Kidney (tissue), 22 donors: ENCODE results near the gene HMGA1. TPM values are rescaled to one million over a fixed set of nuclear protein-coding genes. Genes with fewer than 3 reads are reported as not detected.

ENCODE experiments used
- DNase-seq, 5 donors: peaks; one replicate each; pipeline ENCODE4 v3.0.0-alpha.2; 2013 to 2020
- FAIRE-seq: peaks from 2 replicates; lab custom pipeline; 2012; peaks lifted over from hg19 to GRCh38; lab: Jason Lieb, UNC
- H3K27ac ChIP-seq, 2 donors: one replicate each; pipeline ENCODE4 v1.7.0; 2013; ENCODE audit warnings: low read depth in 2 of 2, low read length in 2 of 2, inconsistent platforms in 1 of 2
- H3K27me3 ChIP-seq: one replicate; pipeline ENCODE4 v1.7.1; 2013; ENCODE audit warnings: low read length, inconsistent platforms; ENCODE audit not compliant: control insufficient read depth, insufficient read depth
- H3K36me3 ChIP-seq, 3 donors: one replicate each; pipeline versions ENCODE4 v1.7.0 to v1.7.1; 2013; ENCODE audit warnings: low read length in 3 of 3, control low read depth in 1 of 3, inconsistent platforms in 1 of 3; ENCODE audit not compliant: insufficient read depth in 3 of 3, control insufficient read depth in 2 of 3
- H3K4me1 ChIP-seq, 3 donors: one replicate each; pipeline versions ENCODE4 v1.7.0 to v1.7.1; 2013; ENCODE audit warnings: low read length in 3 of 3, inconsistent platforms in 1 of 3, low read depth in 1 of 3; ENCODE audit not compliant: control insufficient read depth in 2 of 3, insufficient read depth in 2 of 3
- H3K4me3 ChIP-seq, 3 donors: one replicate each; pipeline versions ENCODE4 v1.7.0 to v1.8.1; 2013; ENCODE audit warnings: low read length in 3 of 3, control low read depth in 1 of 3, inconsistent platforms in 1 of 3
- H3K9ac ChIP-seq, 3 donors: one replicate each; pipeline versions ENCODE4 v1.7.0 to v1.7.1; 2013; ENCODE audit warnings: low read length in 3 of 3, control low read depth in 1 of 3, inconsistent platforms in 1 of 3
- H3K9me3 ChIP-seq, 3 donors: one replicate each; pipeline versions ENCODE4 v1.7.0 to v1.7.1; 2013; ENCODE audit warnings: low read length in 3 of 3, control low read depth in 1 of 3, inconsistent platforms in 1 of 3; ENCODE audit not compliant: control insufficient read depth in 2 of 3, insufficient read depth in 1 of 3
- CTCF ChIP-seq: IDR thresholded peaks from 3 replicates; pipeline ENCODE4 v1.5.1; 2012; ENCODE audit warnings: mild to moderate bottlenecking, moderate library complexity, borderline replicate concordance; ENCODE audit not compliant: insufficient read depth; ENCODE audit errors: extremely low read depth
- intact Hi-C: fragments of 100-400 bp; cut with DNase I; formaldehyde crosslinking; loops from one replicate; pipeline ENCODE4 v1.11.1; 2022
- long read RNA-seq, 10 donors: library from polyadenylated mRNA in 1 of 10; unstranded in 1 of 10; transcript quantifications; one replicate each; pipeline ENCODE4 v2.0.0 and lab custom pipeline, GENCODE V29; 2021 to 2026
- polyA plus RNA-seq: library from polyadenylated mRNA; stranded (reverse); fragments of 350-450 nt; fragmentation: Illumina TruSeq; extraction: RNeasy Lipid Tissue Mini Kit (QIAGEN cat#74804); gene quantifications from one replicate; pipeline ENCODE4 v1.2.3, GENCODE V29; 2014; ENCODE audit warnings: low read depth, low replicate concordance; ENCODE audit not compliant: insufficient read depth
- total RNA-seq: library from RNA; stranded (reverse); fragmentation: NEBNext Ultra II Directional; extraction: Animal tissue kit (Norgen Biotek cat#: 25700); gene quantifications from one replicate; pipeline ENCODE4 v1.2.1, GENCODE V29; 2021
- donor health status: control.
- donor health status: control.
- donor health status: control.
- donor health status: control.
- donor health status: control.
- donor health status: DM: yes; HTN: yes; CAD: no.
- donor health status: Normal renal cell carcinoma (clear cell type).

The HMGA1 gene
- total RNA-seq (46.5 TPM), polyA plus RNA-seq (27.1 TPM)
- long read RNA-seq, donor 1, transcript HMGA1-205 (5 exons, 2,159 nt): minor isoform, 10 of 108 reads
- long read RNA-seq, donor 1, transcript HMGA1-201 (6 exons, 1,920 nt): major isoform, 53 of 108 reads
- long read RNA-seq, donor 1, transcript HMGA1-204 (6 exons, 1,887 nt): minor isoform, 19 of 108 reads
- long read RNA-seq, donor 1, partial matches to known transcripts: 21 of 108 reads
- long read RNA-seq, donor 1, other reads (novel, unspliced or antisense): 0 of 108 reads
- long read RNA-seq, donor 2, transcript HMGA1-201 (6 exons, 1,920 nt): major isoform, 32 of 54 reads
- long read RNA-seq, donor 2, transcript HMGA1-204 (6 exons, 1,887 nt): minor isoform, 14 of 54 reads
- long read RNA-seq, donor 2, partial matches to known transcripts: 5 of 54 reads
- long read RNA-seq, donor 2, other reads (novel, unspliced or antisense): 0 of 54 reads
- long read RNA-seq, donor 3, transcript HMGA1-204 (6 exons, 1,887 nt): minor isoform, 8 of 138 reads
- long read RNA-seq, donor 3, transcript HMGA1-201 (6 exons, 1,920 nt): major isoform, 42 of 138 reads
- long read RNA-seq, donor 3, partial matches to known transcripts: 86 of 138 reads
- long read RNA-seq, donor 3, other reads (novel, unspliced or antisense): 0 of 138 reads
- long read RNA-seq, donor 4, transcript HMGA1-201 (6 exons, 1,920 nt): major isoform, 22 of 41 reads
- long read RNA-seq, donor 4, transcript HMGA1-204 (6 exons, 1,887 nt): minor isoform, 6 of 41 reads
- long read RNA-seq, donor 4, transcript HMGA1-205 (5 exons, 2,159 nt): minor isoform, 6 of 41 reads
- long read RNA-seq, donor 4, partial matches to known transcripts: 5 of 41 reads
- long read RNA-seq, donor 4, other reads (novel, unspliced or antisense): 0 of 41 reads
- long read RNA-seq, donor 5, partial matches to known transcripts: 0 of 2 reads
- long read RNA-seq, donor 5, other reads (novel, unspliced or antisense): 0 of 2 reads
- long read RNA-seq, donor 6, transcript HMGA1-201 (6 exons, 1,920 nt): major isoform, 28 of 44 reads
- long read RNA-seq, donor 6, transcript HMGA1-204 (6 exons, 1,887 nt): minor isoform, 9 of 44 reads
- long read RNA-seq, donor 6, partial matches to known transcripts: 0 of 44 reads
- long read RNA-seq, donor 6, other reads (novel, unspliced or antisense): 0 of 44 reads
- long read RNA-seq, donor 7, transcript HMGA1-201 (6 exons, 1,920 nt): major isoform, 5 of 29 reads
- long read RNA-seq, donor 7, partial matches to known transcripts: 22 of 29 reads
- long read RNA-seq, donor 7, other reads (novel, unspliced or antisense): 0 of 29 reads
- long read RNA-seq, donor 8, transcript HMGA1-201 (6 exons, 1,920 nt): major isoform, 24 of 65 reads
- long read RNA-seq, donor 8, transcript HMGA1-204 (6 exons, 1,887 nt): minor isoform, 15 of 65 reads
- long read RNA-seq, donor 8, transcript HMGA1-205 (5 exons, 2,159 nt): minor isoform, 8 of 65 reads
- long read RNA-seq, donor 8, partial matches to known transcripts: 17 of 65 reads
- long read RNA-seq, donor 8, other reads (novel, unspliced or antisense): 0 of 65 reads
- long read RNA-seq, donor 9, transcript HMGA1-201 (6 exons, 1,920 nt): major isoform, 22 of 33 reads
- long read RNA-seq, donor 9, transcript HMGA1-204 (6 exons, 1,887 nt): minor isoform, 7 of 33 reads
- long read RNA-seq, donor 9, partial matches to known transcripts: 0 of 33 reads
- long read RNA-seq, donor 9, other reads (novel, unspliced or antisense): 0 of 33 reads
- long read RNA-seq, donor 10, transcript HMGA1-201 (6 exons, 1,920 nt): major isoform, 33 of 64 reads
- long read RNA-seq, donor 10, transcript HMGA1-204 (6 exons, 1,887 nt): minor isoform, 8 of 64 reads
- long read RNA-seq, donor 10, partial matches to known transcripts: 5 of 64 reads
- long read RNA-seq, donor 10, other reads (novel, unspliced or antisense): 10 of 64 reads

GRCh38 chr6:34236443-34237315 is at the start of gene HMGA1:
Gene HMGA1, plus strand, starts transcription at chr6:34236873. Its CDS starts 3,908 bp downstream, at chr6:34240781.
- TF ChIP-seq CTCF: no peak
- peak within 1 kb of the TSS; percentile 26 to 61 (median 47) for H3K4me3 ChIP-seq
- no peaks in the 10 kb centered on the region for H3K27me3 ChIP-seq
- no peaks in the 10 kb centered on the region for H3K9me3 ChIP-seq
- FAIRE-seq: no peak
- no peaks in the 10 kb centered on the region for H3K36me3 ChIP-seq
- H3K9ac ChIP-seq: peak within 1 kb of the TSS in 2 of 3 donors; percentile 69 to 78
- peak; percentile 92 to 96 (median 95) for DNase-seq
- H3K27ac ChIP-seq: peak within 1 kb of the TSS; percentile 91 to 93
- intact Hi-C loops: no loop called here
- H3K4me1 ChIP-seq: peaks cover 0 to 7% (median 0%) of the 10 kb centered on the region in 3 donors

GRCh38 chr6:34189806-34190503 is 46.7 kb upstream of the HMGA1 start:
- Histone ChIP-seq H3K9me3 (no peaks in the 10 kb centered on the region), H3K27me3 (no peaks in the 10 kb centered on the region), H3K9ac (no peak overlapping the region), H3K36me3 (no peaks in the 10 kb centered on the region), H3K27ac (no peak overlapping the region), H3K4me3 (no peak overlapping the region), H3K4me1 (no peaks in the 10 kb centered on the region)
- no peak for TF ChIP-seq CTCF
- FAIRE-seq (no peak), DNase-seq (peak in 1 of 5 donors; percentile 14)
- intact Hi-C loops: loop anchor here (10.0 kb wide), 1 partner anchor 415 kb away; no protein-coding TSS in a partner anchor
